PFSK-1 (cell line): ENCODE measurements around the gene PRDM16.

Source experiments
- POLR2AphosphoS5 ChIP-seq: IDR thresholded peaks from 2 replicates; pipeline ENCODE4 v1.6.1; 2012; ENCODE audit warnings: low read depth, mild to moderate bottlenecking, control low read depth, low read length, moderate library complexity
- REST ChIP-seq, 2 experiments: IDR thresholded peaks; 2 replicates each; pipeline versions ENCODE4 v1.6.1 to v1.8.0; 2011 to 2012; ENCODE audit warnings: low read depth in 2 of 2, low read length in 2 of 2, control low read depth in 1 of 2, inconsistent platforms in 1 of 2, mild to moderate bottlenecking in 1 of 2, moderate library complexity in 1 of 2; ENCODE audit not compliant: insufficient read depth in 1 of 2
- SIN3A ChIP-seq: IDR thresholded peaks from 2 replicates; pipeline ENCODE4 v1.6.1; 2012; ENCODE audit warnings: mild to moderate bottlenecking, low read length, moderate library complexity, borderline replicate concordance; ENCODE audit not compliant: insufficient read depth
- TAF1 ChIP-seq: IDR thresholded peaks from 2 replicates; pipeline ENCODE4 v1.6.1; 2012; ENCODE audit warnings: low read length, control low read depth, borderline replicate concordance; ENCODE audit not compliant: insufficient read depth

GRCh38 chr1:3141836-3142235 lies 72.8 kb downstream of the PRDM16 start:
- TF ChIP-seq SIN3A (no peak), POLR2AphosphoS5 (no peak), TAF1 (no peak), REST (IDR thresholded peaks at IDR 0.05; ENCODE audit: insufficient read depth in 1 of 2, low read depth in 2 of 2, low read length in 2 of 2) (no peak)
